HG02678 (cell line): ENCODE data around the gene TUSC7.

ENCODE experiments used
- ATAC-seq: cut with Tn5 transposase; IDR thresholded peaks from one replicate; pipeline ENCODE4 v1.9.1; 2021; ENCODE audit warnings: mild to moderate bottlenecking, moderate library complexity; ENCODE audit not compliant: unreplicated experiment

Gene TUSC7

DNA sequence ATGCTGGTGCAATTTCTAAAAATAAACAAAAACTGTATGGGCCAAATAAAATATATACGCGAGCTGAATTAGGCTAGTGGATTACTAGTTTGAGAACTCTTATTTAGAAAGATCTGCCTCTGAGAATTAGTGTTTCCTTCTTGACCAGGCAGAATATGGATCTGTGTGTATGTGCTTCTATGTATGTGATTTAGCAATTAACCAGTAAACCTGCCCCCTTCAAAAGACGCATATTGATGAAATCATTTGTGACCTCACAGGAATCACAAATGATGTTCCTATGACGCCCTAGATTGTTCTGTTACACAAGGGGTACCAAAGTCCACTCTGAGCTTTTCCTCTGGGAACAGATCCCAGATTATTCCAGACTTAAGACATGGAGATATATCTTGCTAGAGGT, at the start of gene TUSC7:
Gene TUSC7 (plus strand): TSS at position 301 of the 400 bp plus-strand sequence.
- ATAC-seq: no peak

DNA sequence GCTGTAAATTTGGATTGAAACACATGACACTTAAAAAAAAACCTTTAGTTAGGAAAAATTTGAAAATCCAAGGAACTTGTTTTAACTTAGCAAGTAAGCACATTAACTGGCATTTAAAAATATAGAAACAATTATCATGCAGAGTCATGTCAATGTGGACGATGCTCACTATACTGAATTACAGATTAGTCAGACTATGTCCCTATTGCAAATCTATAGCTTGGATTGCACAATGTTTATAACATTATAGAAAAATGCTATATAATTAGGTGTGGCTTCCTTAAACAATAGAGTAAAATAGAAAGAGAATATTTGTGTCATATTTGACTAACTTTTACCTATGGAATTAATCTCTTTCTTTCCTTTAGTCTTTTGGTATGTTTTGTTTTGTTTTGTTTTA, 48.4 kb upstream of the TUSC7 start:
- no peak for ATAC-seq

DNA sequence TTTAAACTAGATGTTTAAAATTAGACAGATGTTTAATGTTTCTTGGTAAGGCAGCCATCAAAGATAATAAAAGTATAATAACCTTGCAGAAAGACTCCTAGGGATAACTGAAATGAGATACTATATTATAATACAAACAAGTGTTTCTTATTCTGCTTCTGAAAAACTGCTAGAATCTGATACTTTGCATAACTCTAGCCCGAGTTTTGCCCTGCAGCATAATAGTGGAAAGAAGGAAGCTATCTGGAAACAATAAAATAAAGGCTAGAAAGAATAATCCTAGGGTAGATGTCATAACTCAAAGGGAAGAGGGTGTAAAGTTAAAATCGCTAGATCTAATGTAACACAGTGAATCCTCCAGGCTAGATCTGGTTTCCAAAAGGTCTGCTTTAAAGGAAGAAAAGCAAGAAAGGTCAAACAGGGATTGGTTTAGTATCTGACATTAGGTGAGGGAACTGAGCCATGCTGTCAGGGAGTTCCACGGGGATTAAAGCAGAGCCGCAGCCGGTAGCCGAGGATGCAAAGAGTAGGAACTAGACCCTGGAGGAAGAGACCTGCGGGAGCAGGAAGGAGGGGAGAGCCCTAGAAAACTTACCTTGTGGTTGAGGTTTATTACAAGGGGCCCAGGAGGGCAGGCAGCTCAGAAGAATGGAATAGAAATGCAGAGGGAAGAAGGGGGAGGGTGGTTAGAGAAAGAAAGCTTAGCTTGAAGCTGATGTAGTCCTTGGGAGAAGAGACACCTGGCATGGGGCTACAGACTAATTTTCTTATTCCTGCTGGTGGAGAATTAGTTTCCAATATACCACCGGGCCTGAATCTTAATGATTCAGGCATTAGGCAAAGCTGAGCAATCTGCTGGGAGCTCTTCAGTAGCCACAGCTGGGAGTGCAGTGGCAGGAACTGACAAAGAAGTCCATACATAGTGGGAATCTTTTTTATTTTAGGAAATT, 46.1 kb upstream of the TUSC7 start:
- no peak for ATAC-seq

DNA sequence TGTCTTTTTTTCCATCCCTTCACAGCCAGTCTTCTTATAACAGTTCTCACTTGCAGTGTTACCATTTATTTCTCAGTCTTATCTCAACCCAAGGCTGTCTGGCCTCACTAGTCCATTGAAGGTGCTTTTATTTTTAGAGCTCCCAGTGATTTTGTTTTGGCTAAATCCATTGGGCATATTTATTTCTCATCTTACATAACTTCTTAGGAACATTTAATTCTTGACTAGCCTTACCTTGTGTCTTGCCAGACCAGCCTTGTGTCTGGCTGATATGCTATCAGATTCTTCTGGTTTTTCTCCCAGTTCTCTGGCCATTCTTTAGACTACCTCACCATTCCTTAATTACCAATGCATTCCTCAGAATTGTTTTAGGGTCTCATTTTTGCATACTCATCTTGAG, 42.3 kb upstream of the TUSC7 start:
- ATAC-seq: no peak

DNA sequence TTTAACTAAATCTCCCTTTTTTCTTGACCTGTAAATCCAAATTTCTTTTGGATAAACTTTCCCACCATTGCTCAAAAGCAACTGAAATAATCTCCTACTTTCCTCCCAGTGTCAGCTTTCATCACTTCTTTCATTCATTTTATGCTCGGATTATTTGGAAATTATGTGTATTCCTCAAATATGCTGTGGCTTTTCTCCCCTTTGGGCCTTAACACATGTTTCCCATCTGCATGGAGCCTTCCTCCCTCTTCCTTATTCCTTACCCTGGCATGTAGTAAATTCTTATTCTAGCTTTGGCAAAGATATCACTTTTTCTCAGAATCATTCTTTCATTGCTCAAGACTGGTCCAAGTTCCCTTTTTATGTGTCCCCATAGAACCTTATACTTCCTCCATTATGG, 41.8 kb upstream of the TUSC7 start:
- ATAC-seq: no peak

DNA sequence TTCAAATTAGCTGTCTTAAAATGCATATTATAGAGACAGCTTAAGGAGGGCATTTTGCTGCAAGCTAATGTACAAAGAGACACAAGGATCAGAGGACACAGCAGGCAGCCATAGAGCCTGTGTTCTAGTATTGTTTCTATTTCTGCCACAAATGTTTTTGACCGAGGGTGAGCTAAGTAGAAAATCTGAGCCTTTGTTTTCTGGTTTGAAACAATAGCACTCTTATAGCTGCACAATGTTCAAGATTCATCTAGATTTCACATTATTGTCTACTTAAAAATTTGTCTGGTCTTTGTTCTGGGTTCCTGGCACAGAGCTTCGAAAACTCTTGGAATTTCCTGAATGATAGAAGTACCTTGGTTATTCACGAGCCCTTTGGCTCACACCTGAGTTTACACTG, 40.0 kb upstream of the TUSC7 start:
- no peak for ATAC-seq

DNA sequence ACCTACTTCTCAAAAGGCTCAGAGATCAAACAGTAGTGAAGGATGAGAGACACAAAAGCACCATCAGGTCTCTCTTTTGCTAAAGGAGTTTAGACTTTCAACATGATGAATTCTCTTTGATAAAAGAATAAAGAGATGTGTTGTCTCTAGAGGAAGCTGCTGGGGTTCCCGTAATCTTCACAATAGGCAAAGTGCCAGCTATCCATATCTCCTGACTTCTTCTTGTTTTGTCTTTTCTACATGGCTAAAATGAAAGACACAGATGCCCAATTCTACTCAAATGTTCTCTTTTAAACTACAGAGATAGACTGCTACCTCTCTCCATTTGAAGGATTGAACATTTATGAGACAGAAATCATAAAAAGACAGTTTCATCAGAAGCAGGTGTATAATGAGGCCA, 38.4 kb upstream of the TUSC7 start:
- no peak for ATAC-seq

DNA sequence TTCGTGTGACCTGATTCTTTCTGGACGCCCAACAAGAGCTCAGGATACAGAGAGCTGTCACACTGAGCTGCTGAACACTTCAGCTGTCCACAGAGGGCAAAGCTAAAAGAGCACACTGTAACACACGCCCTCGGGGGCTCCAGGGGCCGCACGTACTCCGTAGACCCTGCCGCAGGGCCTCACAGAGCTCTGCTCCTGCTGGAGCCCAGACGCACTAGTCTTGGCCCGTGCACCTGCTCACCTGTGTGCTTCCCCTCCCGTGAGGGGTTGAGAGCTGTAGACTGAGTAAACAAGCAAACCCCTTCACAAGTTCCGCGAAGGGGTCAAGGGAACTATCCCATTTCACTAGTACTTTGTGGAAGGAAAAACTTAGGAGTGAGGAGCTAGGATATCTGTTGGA, 30.7 kb upstream of the TUSC7 start:
- ATAC-seq: no peak

DNA sequence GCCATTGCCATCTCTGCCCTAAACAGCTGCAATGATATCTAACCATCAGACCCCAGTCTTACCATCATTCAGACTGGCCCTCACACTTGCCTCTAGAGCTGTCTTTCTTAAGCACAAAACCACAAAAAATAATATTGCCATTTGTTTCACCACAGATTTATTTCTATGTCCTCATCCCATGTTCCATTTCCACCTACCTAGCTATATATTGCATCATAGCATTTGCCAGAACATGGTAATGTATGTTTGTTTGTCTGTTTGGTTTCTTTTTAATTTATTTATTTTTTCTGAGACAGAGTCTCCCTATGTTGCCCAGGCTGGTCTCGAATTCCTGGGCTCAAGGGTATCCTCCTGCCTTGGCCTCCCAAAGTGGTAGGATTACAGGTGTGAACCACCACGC, 18.5 kb upstream of the TUSC7 start:
- no peak for ATAC-seq

DNA sequence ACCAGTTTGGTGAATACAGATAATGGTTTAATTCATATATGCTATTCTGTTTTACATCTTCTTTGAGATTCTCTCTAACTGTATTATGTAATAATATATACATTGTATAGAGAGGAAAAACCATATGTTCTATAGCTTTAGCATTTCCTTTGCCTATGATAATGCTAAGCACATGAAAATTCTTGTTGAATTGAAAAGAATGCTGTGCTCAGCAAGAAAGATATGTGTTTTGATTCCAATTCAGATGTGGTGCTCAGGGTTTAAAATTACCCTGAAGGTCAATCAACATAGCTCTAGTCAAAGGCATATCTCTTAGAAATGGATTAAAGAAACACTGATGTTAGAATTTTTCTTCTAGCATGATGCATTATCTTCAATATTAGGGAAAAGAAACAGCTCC, 8.5 kb upstream of the TUSC7 start:
- no peak for ATAC-seq

DNA sequence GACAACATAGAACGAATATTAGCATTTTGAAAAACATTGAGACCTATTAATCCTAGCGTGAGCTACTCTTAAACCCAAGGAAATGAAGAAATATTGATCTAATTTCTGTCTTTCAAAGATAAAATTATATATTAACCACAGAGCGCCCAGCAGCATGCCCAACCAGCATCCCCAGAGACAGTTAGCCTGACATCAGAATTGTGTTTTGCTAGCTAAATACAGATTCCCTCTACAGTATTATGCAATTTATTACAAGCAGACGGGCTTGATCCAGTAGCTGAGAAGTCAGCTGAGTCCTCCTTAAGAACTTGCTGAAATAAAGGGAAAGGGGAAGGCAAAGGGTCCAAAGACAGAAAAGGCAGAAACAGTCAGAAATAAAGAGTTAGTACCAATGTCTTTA, 7.2 kb upstream of the TUSC7 start:
- no peak for ATAC-seq

DNA sequence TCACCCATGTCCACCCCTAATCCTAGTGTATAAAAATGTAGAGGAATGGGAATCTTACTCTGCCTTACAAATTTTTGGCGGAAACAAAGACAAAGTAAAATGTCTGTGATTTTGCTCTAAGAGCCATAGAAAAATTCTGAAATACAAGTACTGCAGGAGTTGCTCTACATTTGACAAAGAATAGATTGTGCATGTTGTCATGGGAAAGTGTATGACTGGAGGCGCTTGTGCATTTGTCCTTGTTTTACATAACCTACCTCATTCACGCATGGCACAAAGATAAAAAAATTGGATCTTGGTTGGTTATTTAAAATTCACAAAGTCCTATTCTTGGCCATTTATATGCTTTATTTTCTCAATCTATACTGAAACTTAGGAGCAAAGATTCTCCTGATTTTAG, 2.0 kb upstream of the TUSC7 start:
- no peak for ATAC-seq

DNA sequence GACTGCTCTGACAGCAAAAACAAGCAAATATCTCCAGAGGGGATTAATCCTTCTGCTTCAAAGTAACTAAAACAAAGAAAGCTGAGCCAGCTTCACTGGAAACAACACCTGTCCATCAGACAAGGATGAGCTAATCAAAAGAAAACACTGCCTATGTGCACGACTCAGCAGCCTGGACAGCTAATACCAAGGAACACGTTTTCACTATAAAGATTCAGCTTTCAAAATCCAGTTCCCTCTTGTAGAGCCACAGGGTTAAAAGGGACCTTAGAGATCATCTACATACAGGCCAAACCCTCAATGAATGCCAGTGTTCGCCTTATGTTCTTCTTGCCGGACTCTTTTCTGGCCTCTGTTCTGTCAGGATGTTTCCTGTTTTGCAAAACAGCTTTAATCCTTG, 6.9 kb downstream of the TUSC7 start:
- ATAC-seq: no peak

DNA sequence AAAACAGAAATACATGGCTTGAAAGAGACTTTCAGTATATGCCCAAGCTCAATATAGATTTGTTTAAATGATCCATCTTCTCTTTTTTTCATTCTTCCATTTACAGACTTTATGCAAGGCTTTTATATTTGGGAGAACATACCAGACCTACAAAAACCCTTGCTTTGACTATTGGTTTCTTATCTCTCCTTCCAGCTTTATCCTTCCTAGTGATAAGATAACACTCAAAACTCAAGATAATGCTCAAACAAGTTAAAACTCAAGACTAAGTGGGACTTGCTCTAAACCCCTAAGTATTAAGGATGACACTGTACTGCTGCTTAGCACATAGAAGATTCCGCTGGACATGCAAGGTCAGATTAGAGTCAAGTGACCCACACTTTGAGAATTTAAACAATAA, 8.0 kb downstream of the TUSC7 start:
- no peak for ATAC-seq

DNA sequence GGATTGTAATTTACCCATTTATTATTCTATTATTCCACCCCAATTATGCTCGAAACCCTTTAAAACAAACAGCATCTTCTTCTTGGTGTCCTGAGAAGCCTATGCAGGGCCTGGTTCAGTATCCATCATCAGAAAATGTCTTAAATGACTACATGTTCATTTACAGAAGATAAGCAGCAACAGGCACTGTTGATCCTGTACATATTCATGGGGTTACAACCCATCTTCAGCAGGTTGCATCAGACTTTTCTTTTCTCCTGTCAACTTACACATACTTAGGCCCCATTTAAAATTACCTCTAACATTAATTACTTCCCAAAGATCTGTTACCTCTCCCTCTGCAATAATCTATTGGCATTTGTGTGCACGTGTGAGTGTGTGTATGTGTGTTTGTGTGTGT, 18.9 kb downstream of the TUSC7 start:
- no peak for ATAC-seq

DNA sequence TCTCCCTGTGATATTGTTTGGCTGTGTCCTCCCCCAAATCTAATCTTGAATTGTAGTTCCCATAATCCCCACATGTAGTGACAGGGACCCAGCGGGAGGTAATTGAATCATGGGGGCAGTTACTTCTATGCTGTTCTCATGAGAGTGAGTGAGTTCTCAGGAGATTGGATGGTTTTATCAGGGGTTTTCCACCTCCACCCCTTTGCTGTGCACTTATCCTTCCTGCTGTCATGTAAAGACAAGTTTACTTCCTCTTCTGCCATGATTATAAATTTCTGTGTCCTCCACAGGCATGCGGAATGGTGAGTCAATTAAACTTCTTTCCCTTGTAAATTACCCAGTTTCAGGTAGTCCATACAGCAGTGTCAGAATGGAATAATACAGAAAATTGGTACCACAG, 24.7 kb downstream of the TUSC7 start:
- no peak for ATAC-seq

DNA sequence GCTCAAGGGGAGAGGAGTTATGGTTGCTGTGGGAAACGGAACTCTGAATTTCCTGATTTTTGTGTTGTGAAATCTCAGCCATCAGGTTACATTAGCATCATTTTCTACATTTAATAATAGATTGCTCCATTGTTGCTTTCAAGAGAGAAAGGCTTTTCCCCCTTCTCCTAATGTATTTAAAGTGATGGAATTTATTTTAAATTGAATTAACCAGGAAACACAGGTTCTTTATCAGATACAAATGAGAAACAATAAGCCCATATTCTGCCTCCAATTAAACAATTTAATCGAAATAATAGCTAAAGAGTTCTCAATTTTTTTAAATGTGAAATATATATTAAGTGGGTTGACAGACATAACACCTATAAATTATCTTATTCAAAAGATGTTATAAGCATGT, 30.1 kb downstream of the TUSC7 start:
- no peak for ATAC-seq

DNA sequence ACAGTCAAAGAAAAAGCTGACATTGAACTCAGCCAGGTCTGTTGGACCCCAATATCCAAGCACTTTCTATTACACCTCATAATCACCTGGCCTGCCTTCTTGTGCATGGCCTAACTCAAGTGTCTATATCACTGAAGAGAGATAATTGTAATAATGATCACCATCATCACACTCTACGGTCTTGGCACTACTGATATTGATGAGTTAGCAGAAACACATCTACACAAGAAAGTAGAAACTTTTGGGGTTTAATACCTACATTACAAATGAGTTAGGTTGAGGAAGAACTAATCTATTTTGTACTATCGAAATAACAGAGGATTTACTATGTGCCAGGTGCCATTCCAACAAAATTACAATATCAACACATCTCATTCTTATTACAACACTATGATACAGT, 30.7 kb downstream of the TUSC7 start:
- no peak for ATAC-seq

DNA sequence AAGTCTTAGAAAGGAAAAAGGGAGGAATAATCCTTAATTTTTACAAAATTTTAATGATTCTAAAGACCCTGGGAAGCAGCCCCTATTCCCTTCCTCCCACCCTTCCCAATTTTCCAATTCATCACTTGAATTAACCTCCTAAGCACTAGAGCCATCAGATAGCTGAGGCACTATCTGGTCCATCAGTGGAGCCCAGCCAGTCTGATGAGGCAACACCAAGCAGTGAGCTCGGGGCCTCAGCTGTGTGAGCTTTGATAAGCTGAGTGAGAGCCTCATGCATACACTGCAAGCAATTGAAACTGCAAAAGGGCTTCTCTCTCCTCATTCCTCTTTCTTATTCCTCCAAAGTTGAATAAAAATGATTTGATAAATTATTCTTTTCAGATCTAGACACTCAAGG, 31.9 kb downstream of the TUSC7 start:
- ATAC-seq: no peak

DNA sequence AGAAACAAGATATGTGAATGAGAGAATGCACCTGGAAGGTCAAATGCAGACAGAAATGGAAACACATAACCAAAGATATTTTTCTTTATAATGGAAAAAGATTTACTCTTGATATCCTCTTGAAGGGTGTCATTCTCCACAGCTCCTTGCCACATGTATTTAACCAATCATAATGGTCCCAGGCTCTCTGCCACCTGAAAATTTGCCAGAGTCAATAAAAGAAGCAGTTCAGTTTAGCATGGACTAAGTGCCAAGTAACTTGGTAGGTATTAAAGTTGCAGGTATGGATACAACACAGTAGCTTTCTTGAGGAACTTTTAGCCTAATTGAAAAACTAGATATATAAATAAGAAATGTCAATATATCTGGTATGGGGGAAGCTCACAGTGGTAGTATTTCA, 33.5 kb downstream of the TUSC7 start:
- ATAC-seq: no peak

DNA sequence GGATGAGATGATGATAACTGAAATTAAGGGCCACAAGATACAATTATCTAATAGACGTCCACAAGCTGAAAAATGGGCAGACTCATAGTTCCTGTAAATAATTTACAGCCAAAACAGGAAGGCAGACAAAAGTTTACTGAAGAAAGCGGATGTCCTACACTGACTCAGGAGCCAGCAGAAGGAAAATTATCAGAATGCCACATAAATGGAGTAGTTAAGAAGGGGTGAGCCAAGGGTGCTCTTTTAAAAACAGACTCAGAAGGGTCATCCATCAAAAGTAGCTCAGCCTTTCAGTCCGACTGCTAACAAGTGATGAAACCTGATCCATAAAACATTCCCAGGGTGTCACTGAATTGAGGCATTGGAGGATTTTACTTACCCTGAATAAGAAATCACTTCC, 39.8 kb downstream of the TUSC7 start:
- ATAC-seq: no peak

DNA sequence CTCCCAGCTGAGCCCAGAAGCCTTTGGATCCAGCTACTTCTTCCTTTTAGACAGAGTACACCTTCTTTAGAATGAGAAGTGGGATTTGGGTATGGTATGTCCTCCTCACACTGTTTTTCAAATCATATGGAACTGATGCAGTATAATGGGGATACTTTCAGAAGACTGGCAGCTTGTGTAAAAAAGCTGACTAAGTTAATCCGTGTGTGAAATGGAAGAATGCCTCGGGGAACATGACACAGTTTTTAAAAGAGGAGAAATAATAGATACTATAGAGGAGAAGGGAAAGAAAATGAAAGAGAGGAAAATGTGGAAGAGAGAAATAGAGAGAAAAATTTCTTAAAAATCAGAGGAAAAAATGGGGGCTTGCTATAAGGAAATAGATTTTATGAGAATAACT, 47.7 kb downstream of the TUSC7 start:
- no peak for ATAC-seq

DNA sequence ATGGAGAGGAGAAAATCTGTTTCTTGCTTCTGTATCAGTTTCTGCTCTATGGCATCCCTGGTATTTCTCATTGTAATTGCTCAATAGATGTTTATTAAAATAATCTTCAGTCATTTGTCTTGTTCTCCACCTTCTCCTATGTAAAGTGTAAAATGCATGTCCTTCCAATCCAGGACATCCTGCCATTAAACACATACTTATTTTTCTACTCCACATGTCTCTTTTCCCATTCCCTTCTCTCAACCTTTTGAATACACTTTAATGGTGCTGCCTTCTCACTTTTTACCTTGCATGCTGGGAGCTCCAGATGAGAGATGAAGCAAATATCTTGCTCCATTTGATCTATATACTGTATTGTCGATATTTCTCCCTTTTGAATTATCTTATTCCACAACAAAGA, 49.7 kb downstream of the TUSC7 start:
- ATAC-seq: no peak
